ENCODE measurements around the gene POLR3GL.

POLR3GL gene

GRCh38 chr1:145967288-145967687 lies 2.8 kb downstream of the POLR3GL start (continued):
- no peak for TF ChIP-seq CSRNP3 (CRISPR knock-in tag; IDR thresholded peaks at IDR 0.05)
- TF ChIP-seq TSHZ2 (CRISPR knock-in tag; IDR thresholded peaks at IDR 0.05) = no peak
- no peak for TF ChIP-seq PPARA (CRISPR knock-in tag; IDR thresholded peaks at IDR 0.05; ENCODE audit: borderline replicate concordance)
- TF ChIP-seq ZNF8 (CRISPR knock-in tag; IDR thresholded peaks at IDR 0.05) = no peak
- no peak for TF ChIP-seq ESRRG (CRISPR knock-in tag; IDR thresholded peaks at IDR 0.05)

- ATAC-seq = no peak
- no peak for TF ChIP-seq POU6F1 (CRISPR knock-in tag; IDR thresholded peaks at IDR 0.05; ENCODE audit: borderline replicate concordance, low read depth)
- TF ChIP-seq SNAI2 (CRISPR knock-in tag; IDR thresholded peaks at IDR 0.05) = no peak
- no peak for TF ChIP-seq TSHZ2 (CRISPR knock-in tag; IDR thresholded peaks at IDR 0.05)
- no peak for TF ChIP-seq ZNF8 (CRISPR knock-in tag; IDR thresholded peaks at IDR 0.05)
- TF ChIP-seq ARNTL (CRISPR knock-in tag; IDR thresholded peaks at IDR 0.05; ENCODE audit: borderline replicate concordance, low read depth) = no peak
- TF ChIP-seq ZFP30 (CRISPR knock-in tag; IDR thresholded peaks at IDR 0.05) = no peak
- TF ChIP-seq TOX (CRISPR knock-in tag; IDR thresholded peaks at IDR 0.05; ENCODE audit: borderline replicate concordance) = no peak
- no peak for TF ChIP-seq ZFP3 (CRISPR knock-in tag; IDR thresholded peaks at IDR 0.05)
- no peak for TF ChIP-seq CSRNP3 (CRISPR knock-in tag; IDR thresholded peaks at IDR 0.05)
- no peak for TF ChIP-seq RARB (CRISPR knock-in tag; IDR thresholded peaks at IDR 0.05)
- no peak for TF ChIP-seq CREB5 (CRISPR knock-in tag; IDR thresholded peaks at IDR 0.05; ENCODE audit: low read depth)
- no peak for TF ChIP-seq ESRRG (CRISPR knock-in tag; IDR thresholded peaks at IDR 0.05)
- no peak for TF ChIP-seq ISL1 (CRISPR knock-in tag; IDR thresholded peaks at IDR 0.05)
- no peak for TF ChIP-seq TCF4 (CRISPR knock-in tag; IDR thresholded peaks at IDR 0.05; ENCODE audit: borderline replicate concordance)
- no peak for TF ChIP-seq ZNF70 (CRISPR knock-in tag; IDR thresholded peaks at IDR 0.05)
These were observed 8.1 kb downstream of the POLR3GL start for GRCh38 chr1:145972580-145972979.

GRCh38 chr1:145974721-145975120 lies 10.2 kb downstream of the POLR3GL start:
- ATAC-seq = no peak
- no peak for TF ChIP-seq TOX (CRISPR knock-in tag; IDR thresholded peaks at IDR 0.05; ENCODE audit: borderline replicate concordance)
- TF ChIP-seq ZC3H10 (CRISPR knock-in tag; IDR thresholded peaks at IDR 0.05) = no peak
- no peak for TF ChIP-seq OSR1 (CRISPR knock-in tag; IDR thresholded peaks at IDR 0.05)
- TF ChIP-seq ESRRG (CRISPR knock-in tag; IDR thresholded peaks at IDR 0.05) = no peak
- TF ChIP-seq BACH2 (CRISPR knock-in tag; IDR thresholded peaks at IDR 0.05; ENCODE audit: borderline replicate concordance) = no peak
- no peak for TF ChIP-seq ARNTL (CRISPR knock-in tag; IDR thresholded peaks at IDR 0.05; ENCODE audit: borderline replicate concordance, low read depth)
- no peak for TF ChIP-seq ZNF8 (CRISPR knock-in tag; IDR thresholded peaks at IDR 0.05)
- TF ChIP-seq GLIS3 (CRISPR knock-in tag; IDR thresholded peaks at IDR 0.05) = no peak
- TF ChIP-seq ZNF70 (CRISPR knock-in tag; IDR thresholded peaks at IDR 0.05) = no peak
- TF ChIP-seq PATZ1 (CRISPR knock-in tag; IDR thresholded peaks at IDR 0.05; ENCODE audit: borderline replicate concordance) = no peak
- TF ChIP-seq RARB (CRISPR knock-in tag; IDR thresholded peaks at IDR 0.05) = no peak
- TF ChIP-seq ZFP3 (CRISPR knock-in tag; IDR thresholded peaks at IDR 0.05) = no peak
- TF ChIP-seq TCF4 (CRISPR knock-in tag; IDR thresholded peaks at IDR 0.05; ENCODE audit: borderline replicate concordance) = no peak
- TF ChIP-seq ZFP30 (CRISPR knock-in tag; IDR thresholded peaks at IDR 0.05) = no peak
- TF ChIP-seq ZNF565 (CRISPR knock-in tag; conservative IDR thresholded peaks at IDR 0.05; ENCODE audit: low read depth) = no peak
- TF ChIP-seq CSRNP3 (CRISPR knock-in tag; IDR thresholded peaks at IDR 0.05) = no peak

Measured in SK-N-SH treated with all-trans-retinoic acid at 6 μM for 48 hours (cell line).